Thoracic aorta (tissue), 2 donors: ENCODE results near the gene FRG2C. TPM values are rescaled to one million over a fixed set of nuclear protein-coding genes. Genes with fewer than 3 reads are reported as not detected.

Experiments
- ATAC-seq: fragments of 150-250 bp; one replicate; pipeline ENCODE4 v1.8.0; 2017; ENCODE audit warnings: low read depth; ENCODE audit not compliant: insufficient number of reproducible peaks, low FRiP score
- DNase-seq: peaks from one replicate; pipeline ENCODE4 v3.0.0-alpha.2; 2020; ENCODE audit warnings: low spot score
- H3K27ac ChIP-seq, 2 donors: fragments of 200-600 bp; sonication (generic); 1 replicate in 1 of 2; 2 replicates in 1 of 2; pipeline ENCODE4 v1.5.1; 2016; ENCODE audit warnings: mild to moderate bottlenecking in 2 of 2, moderate library complexity in 2 of 2
- H3K27me3 ChIP-seq: fragments of 200-600 bp; sonication (generic); replicated peaks from 2 replicates; pipeline ENCODE4 v1.6.0; 2016; ENCODE audit warnings: mild to moderate bottlenecking; ENCODE audit not compliant: insufficient read depth
- H3K36me3 ChIP-seq: fragments of 200-600 bp; sonication (generic); one replicate; pipeline ENCODE4 v1.5.1; 2016
- H3K4me1 ChIP-seq, 2 donors: fragments of 200-600 bp; sonication (generic); 1 replicate in 1 of 2; 2 replicates in 1 of 2; pipeline versions ENCODE4 v1.5.1 to v1.6.0; 2016; ENCODE audit warnings: low read depth in 2 of 2, mild to moderate bottlenecking in 1 of 2; ENCODE audit not compliant: control insufficient read depth in 1 of 2
- H3K4me3 ChIP-seq: fragments of 200-600 bp; sonication (generic); 2 replicates; pipeline ENCODE4 v1.5.1; 2016; ENCODE audit warnings: mild to moderate bottlenecking
- H3K9me3 ChIP-seq: fragments of 200-600 bp; sonication (generic); 2 replicates; pipeline ENCODE4 v1.5.1; 2016
- CTCF ChIP-seq: fragments of 200-600 bp; sonication (generic); IDR thresholded peaks from one replicate; pipeline ENCODE4 v1.5.1; 2019; ENCODE audit warnings: antibody characterized with exemption
- total RNA-seq, 2 donors: library from RNA; depleted of rRNA; stranded (reverse); fragments of >200 nt; gene quantifications; one replicate each; pipeline versions ENCODE4 v1.1.0 to v1.2.3, GENCODE V29; 2016

The FRG2C gene
- total RNA-seq, 2 donors from 2014 or later: not detected

GRCh38 chr3:75687323-75687722, 23.2 kb downstream of the FRG2C start:
- TF ChIP-seq CTCF: no peak
- peaks cover 14% of the 10 kb centered on the region for H3K9me3 ChIP-seq
- no peak overlapping the region for H3K27ac ChIP-seq
- no peaks in the 10 kb centered on the region for H3K4me1 ChIP-seq
- ATAC-seq: no peak
- H3K36me3 ChIP-seq: no peaks in the 10 kb centered on the region
- no peak overlapping the region for H3K4me3 ChIP-seq
- H3K27me3 ChIP-seq: no peaks in the 10 kb centered on the region
- no peak for DNase-seq

- no peak for TF ChIP-seq CTCF
- Histone ChIP-seq H3K27ac (no peak overlapping the region), H3K36me3 (no peaks in the 10 kb centered on the region), H3K27me3 (no peaks in the 10 kb centered on the region), H3K4me1 (no peaks in the 10 kb centered on the region), H3K9me3 (peaks cover 20% of the 10 kb centered on the region), H3K4me3 (no peak overlapping the region)
- ATAC-seq (no peak), DNase-seq (no peak)
Measured at GRCh38 chr3:75692061-75692460, 27.9 kb downstream of the FRG2C start.

Other genes with a start within 250 kb of the FRG2C start
- gene ZNF717, start 121.2 kb downstream of the FRG2C start, total RNA-seq: 10 to 100 TPM; 13.3 to 15.2 TPM